Measurements from ENCODE around the gene EIF4EBP2.

DNA sequence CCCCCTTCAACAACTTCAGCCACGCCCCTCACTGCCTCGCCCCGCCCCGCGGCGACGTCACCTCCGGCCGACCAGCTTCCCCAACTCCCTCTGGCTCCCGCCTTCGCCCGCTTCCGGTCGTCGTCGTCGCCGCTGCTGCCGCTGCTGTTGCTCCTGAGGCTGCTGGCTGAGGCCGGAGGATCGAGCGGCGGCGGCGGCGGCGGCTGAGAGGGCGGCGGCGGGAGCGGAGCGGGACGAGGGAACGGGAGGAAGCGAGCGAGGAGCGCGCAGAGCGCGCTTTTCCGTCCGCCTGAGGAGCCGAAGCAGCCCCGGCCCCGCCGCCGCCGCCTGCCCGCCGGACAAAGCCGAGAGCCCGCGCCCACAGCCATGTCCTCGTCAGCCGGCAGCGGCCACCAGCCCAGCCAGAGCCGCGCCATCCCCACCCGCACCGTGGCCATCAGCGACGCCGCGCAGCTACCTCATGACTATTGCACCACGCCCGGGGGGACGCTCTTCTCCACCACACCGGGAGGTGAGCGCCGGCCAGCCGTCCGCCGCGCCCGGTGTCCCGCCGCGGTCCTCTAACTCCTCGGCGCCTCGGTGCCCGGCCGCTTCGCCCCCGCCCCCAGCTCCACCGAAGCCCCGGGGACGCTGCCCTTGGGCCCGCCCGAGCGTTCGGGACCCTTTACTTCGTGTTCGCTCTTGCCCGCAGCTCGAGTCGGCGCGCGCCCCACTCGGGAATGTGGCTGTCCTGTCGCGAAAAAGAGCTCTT is at the start of gene EIF4EBP2:
- TF ChIP-seq, protein P1, sequence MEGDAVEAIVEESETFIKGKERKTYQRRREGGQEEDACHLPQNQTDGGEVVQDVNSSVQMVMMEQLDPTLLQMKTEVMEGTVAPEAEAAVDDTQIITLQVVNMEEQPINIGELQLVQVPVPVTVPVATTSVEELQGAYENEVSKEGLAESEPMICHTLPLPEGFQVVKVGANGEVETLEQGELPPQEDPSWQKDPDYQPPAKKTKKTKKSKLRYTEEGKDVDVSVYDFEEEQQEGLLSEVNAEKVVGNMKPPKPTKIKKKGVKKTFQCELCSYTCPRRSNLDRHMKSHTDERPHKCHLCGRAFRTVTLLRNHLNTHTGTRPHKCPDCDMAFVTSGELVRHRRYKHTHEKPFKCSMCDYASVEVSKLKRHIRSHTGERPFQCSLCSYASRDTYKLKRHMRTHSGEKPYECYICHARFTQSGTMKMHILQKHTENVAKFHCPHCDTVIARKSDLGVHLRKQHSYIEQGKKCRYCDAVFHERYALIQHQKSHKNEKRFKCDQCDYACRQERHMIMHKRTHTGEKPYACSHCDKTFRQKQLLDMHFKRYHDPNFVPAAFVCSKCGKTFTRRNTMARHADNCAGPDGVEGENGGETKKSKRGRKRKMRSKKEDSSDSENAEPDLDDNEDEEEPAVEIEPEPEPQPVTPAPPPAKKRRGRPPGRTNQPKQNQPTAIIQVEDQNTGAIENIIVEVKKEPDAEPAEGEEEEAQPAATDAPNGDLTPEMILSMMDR (conservative IDR thresholded peaks at IDR 0.05; ENCODE audit: low read depth, low read length), result no peak
- no peak for TF ChIP-seq EZH2 (IDR thresholded peaks at IDR 0.05; ENCODE audit: borderline replicate concordance, low read depth, low read length, poor library complexity, severe bottlenecking)

Measured in A673 (cell line).